HepG2 (cell line): Measurements from ENCODE around the gene SEC31A. TPM values are rescaled to one million over a fixed set of nuclear protein-coding genes. Genes with fewer than 3 reads are reported as not detected.

Source experiments
- ATAC-seq: fragments of 200-7000 bp; cut with Tn5 transposase; 3 replicates; pipeline ENCODE4 v1.9.1; 2020; ENCODE audit warnings: mild to moderate bottlenecking, moderate library complexity
- BruUV-seq: library from RNA; stranded (reverse); fragments of 400-500 nt; replicated peaks from 2 replicates; lab custom pipeline; 2021; lab: Mats Ljungman, UMichigan
- CTCF ChIA-PET: fragments of 300-600 bp; formaldehyde crosslinking; extraction: SDS; loops from one replicate; lab custom pipeline; 2021; ENCODE audit warnings: low total read pairs, inconsistent platforms, low intra/inter-chr PET ratio; lab: Yijun Ruan, JAX
- POLR2A ChIA-PET: fragments of 350-600 bp; sonication (Branson Sonifier 250); formaldehyde crosslinking; loops from one replicate; lab custom pipeline; 2020; ENCODE audit warnings: antibody characterized with exemption, inconsistent platforms; lab: Yijun Ruan, JAX
- DNase-seq: peaks from one replicate; pipeline ENCODE4 v3.0.0-alpha.2; 2015; ENCODE audit warnings: low spot score
- FAIRE-seq: peaks from 3 replicates; lab custom pipeline; 2011; peaks lifted over from hg19 to GRCh38; lab: Jason Lieb, UNC
- H2AFZ ChIP-seq: one replicate; pipeline ENCODE4 v1.6.1; 2011; ENCODE audit warnings: low read length, inconsistent platforms
- H3K27ac ChIP-seq: fragments of 300-600 bp; 3 replicates; pipeline ENCODE4 v1.8.0; 2011; ENCODE audit warnings: mixed run types, mild to moderate bottlenecking, mixed read lengths, low read length, inconsistent platforms; ENCODE audit not compliant: insufficient read depth; ENCODE audit errors: extremely low read length
- H3K27me3 ChIP-seq, 2 experiments: fragments of 200-600 bp in 1 of 2; 2 replicates in 1 of 2; 3 replicates in 1 of 2; pipeline versions ENCODE4 v1.6.0 to v1.8.0; 2011; ENCODE audit warnings: low read length in 2 of 2, mild to moderate bottlenecking in 2 of 2, moderate library complexity in 2 of 2, inconsistent platforms in 1 of 2; ENCODE audit not compliant: insufficient read depth in 2 of 2, control insufficient read depth in 1 of 2
- H3K36me3 ChIP-seq, 2 experiments: fragments of 200-600 bp in 1 of 2; replicated peaks in 1 of 2; 2 replicates in 1 of 2; 3 replicates in 1 of 2; pipeline versions ENCODE4 v1.5.1 to v1.8.0; 2011; ENCODE audit warnings: low read length in 2 of 2, inconsistent platforms in 1 of 2; ENCODE audit not compliant: insufficient read depth in 2 of 2, control insufficient read depth in 1 of 2
- H3K4me1 ChIP-seq: 2 replicates; pipeline ENCODE4 v1.5.1; 2012; ENCODE audit warnings: low read length, inconsistent platforms; ENCODE audit not compliant: insufficient read depth
- H3K4me2 ChIP-seq: 2 replicates; pipeline ENCODE4 v1.6.0; 2011; ENCODE audit warnings: low read depth, low read length, inconsistent platforms
- H3K4me3 ChIP-seq, 3 experiments: fragments of 200-600 bp in 1 of 3; sonication (generic), shearing (Covaris generic) in 1 of 3; replicated peaks in 1 of 3; 2 replicates each; pipeline ENCODE4 v1.5.1; 2011 to 2016; ENCODE audit warnings: low read length in 3 of 3, inconsistent platforms in 2 of 3, low read depth in 2 of 3, mild to moderate bottlenecking in 2 of 3, control low read depth in 1 of 3, mixed read lengths in 1 of 3; ENCODE audit not compliant: insufficient read depth in 1 of 3
- H3K79me2 ChIP-seq: one replicate; pipeline ENCODE4 v1.6.1; 2011; ENCODE audit warnings: low read length, inconsistent platforms; ENCODE audit not compliant: insufficient read depth
- H3K9ac ChIP-seq: 2 replicates; pipeline ENCODE4 v1.6.0; 2011; ENCODE audit warnings: mild to moderate bottlenecking, low read depth, low read length, inconsistent platforms; ENCODE audit not compliant: insufficient read depth
- H3K9me3 ChIP-seq: 2 replicates; pipeline ENCODE4 v1.5.1; 2012; ENCODE audit warnings: mild to moderate bottlenecking, low read length
- H4K20me1 ChIP-seq: 2 replicates; pipeline ENCODE4 v1.6.0; 2011; ENCODE audit warnings: inconsistent platforms, mild to moderate bottlenecking, low read length, moderate library complexity; ENCODE audit not compliant: insufficient read depth
- ATF5 ChIP-seq: sonication (generic); formaldehyde crosslinking; IDR thresholded peaks from 2 replicates; pipeline ENCODE4 v1.4.0; 2020; ENCODE audit warnings: mild to moderate bottlenecking, low read depth, missing genetic modification reagents
- CHD2 ChIP-seq: IDR thresholded peaks from 2 replicates; pipeline ENCODE4 v1.6.1; 2011; ENCODE audit warnings: low read depth, low read length, improper control_type of control experiment
- FLYWCH1 ChIP-seq: sonication (generic); formaldehyde crosslinking; IDR thresholded peaks from 2 replicates; pipeline ENCODE4 v1.8.1; 2023; ENCODE audit warnings: mild to moderate bottlenecking, missing genetic modification reagents
- HOXA3 ChIP-seq: sonication (generic); formaldehyde crosslinking; IDR thresholded peaks from 2 replicates; pipeline ENCODE4 v1.5.0; 2020; ENCODE audit warnings: missing genetic modification reagents
- PBX2 ChIP-seq: IDR thresholded peaks from 2 replicates; pipeline ENCODE4 v1.6.1; 2016; ENCODE audit warnings: control low read depth
- RAD21 ChIP-seq: fragments of 450-650 bp; formaldehyde crosslinking; IDR thresholded peaks from 2 replicates; pipeline ENCODE4 v1.5.0; 2020; ENCODE audit warnings: mild to moderate bottlenecking
- SNAPC4 ChIP-seq: sonication (generic); formaldehyde crosslinking; IDR thresholded peaks from 2 replicates; pipeline ENCODE4 v1.4.0; 2020; ENCODE audit warnings: mild to moderate bottlenecking, missing genetic modification reagents
- SOX6 ChIP-seq, 2 experiments: fragments of 450-650 bp in 1 of 2; sonication (generic) in 1 of 2; formaldehyde crosslinking in 1 of 2; IDR thresholded peaks; 2 replicates each; pipeline versions ENCODE4 v1.4.0 to v1.6.1; 2017 to 2020; ENCODE audit warnings: antibody characterized with exemption in 1 of 2, mild to moderate bottlenecking in 1 of 2, missing genetic modification reagents in 1 of 2
- THAP7 ChIP-seq: sonication (generic); formaldehyde crosslinking; IDR thresholded peaks from 2 replicates; pipeline ENCODE4 v1.8.1; 2023; ENCODE audit warnings: mild to moderate bottlenecking, missing genetic modification reagents
- ZNF232 ChIP-seq: sonication (generic); formaldehyde crosslinking; IDR thresholded peaks from 2 replicates; pipeline ENCODE4 v1.4.0; 2020; ENCODE audit warnings: missing genetic modification reagents, borderline replicate concordance
- ZNF766 ChIP-seq: sonication (generic); formaldehyde crosslinking; IDR thresholded peaks from 2 replicates; pipeline ENCODE4 v1.5.0; 2020; ENCODE audit warnings: missing genetic modification reagents, borderline replicate concordance
- WGBS: methylation state at CpG from one replicate; pipeline ENCODE4 v1.1.6; 2017; ENCODE audit warnings: low lambda C conversion rate; 5-methylcytosine and 5-hydroxymethylcytosine counted together
- in situ Hi-C: cut with HindIII; loops from 2 replicates; pipeline ENCODE4 v1.10.0; 2017; ENCODE audit warnings: low pct_unique_long_range_greater_than_20kb; ENCODE audit not compliant: extremely low pct_ligation_motif_present
- intact Hi-C: fragments of 100-400 bp; cut with micrococcal nuclease; formaldehyde crosslinking; loops from one replicate; pipeline ENCODE4 v1.10.0; 2022; ENCODE audit not compliant: unreplicated experiment
- polyA plus RNA-seq, 8 experiments: library from polyadenylated mRNA; depleted of rRNA in 3 of 8; stranded (reverse) in 7 of 8; unstranded in 1 of 8; fragments of >200 nt; fragmentation: Illumina TruSeq in 4 of 8; extraction: Trizol in 4 of 8; gene quantifications; 2 replicates each; pipeline versions ENCODE4 v1.2.1 to v1.2.3, GENCODE V29; 2011 to 2016; ENCODE audit warnings: low read depth in 4 of 8, missing spikeins in 1 of 8, mixed read lengths in 1 of 8; ENCODE audit not compliant: insufficient read depth in 1 of 8
- total RNA-seq, 5 experiments: library from RNA; depleted of rRNA; stranded (reverse); fragments of >200 nt; fragmentation: Illumina TruSeq; extraction: Trizol; gene quantifications; 2 replicates each; pipeline ENCODE4 v1.2.3, GENCODE V29; 2016; ENCODE audit warnings: low read depth in 1 of 5

SEC31A gene
- total and polyA plus RNA-seq, 2 of the 13 experiments (the other 11 are each of a cell fraction or from before 2014, with no cell fraction given): 231 to 435 TPM

- Histone ChIP-seq H3K9ac (no peak overlapping the region), H3K4me2 (no peak overlapping the region), H4K20me1 (peaks cover 10% of the 10 kb centered on the region; the same call in 1 of the 2 replicates), H2AFZ (no peak overlapping the region), H3K4me1 (no peaks in the 10 kb centered on the region), H3K9me3 (no peaks in the 10 kb centered on the region), H3K27ac (no peak overlapping the region), H3K4me3 (no peak overlapping the region), H3K27me3 (no peaks in the 10 kb centered on the region), H3K36me3 (peaks cover 15 to 83% of the 10 kb centered on the region in 2 experiments), H3K79me2 (peaks cover 2% of the 10 kb centered on the region)
- POLR2A ChIA-PET: no interaction called here
- WGBS: 96% methylated on average over 2 of the region's 2 CpGs
- in situ Hi-C loops (no loop called here), intact Hi-C loops (no loop called here)
- no peak for ATAC-seq
- TF ChIP-seq SNAPC4 (no peak), SOX6 (IDR thresholded peaks at IDR 0.05) (no peak), SOX6 (CRISPR knock-in tag; IDR thresholded peaks at IDR 0.05) (no peak), CHD2 (no peak), FLYWCH1 (CRISPR knock-in tag) (no peak), HOXA3 (CRISPR knock-in tag) (no peak), ZNF232 (CRISPR knock-in tag) (no peak), ATF5 (CRISPR knock-in tag) (no peak), THAP7 (CRISPR knock-in tag) (no peak), RAD21 (CRISPR knock-in tag) (no peak), ZNF766 (CRISPR knock-in tag) (no peak), PBX2 (CRISPR knock-in tag) (no peak)
- CTCF ChIA-PET: no interaction called here
- DNase-seq: no peak
- FAIRE-seq: no peak
- no TSS peak for BruUV-seq
Measured at GRCh38 chr4:82851318-82851717, 39.6 kb downstream of the SEC31A start.
